ENCODE measurements around the gene DUSP1. TPM values are rescaled to one million over a fixed set of nuclear protein-coding genes. Genes with fewer than 3 reads are reported as not detected.

DUSP1 gene
- total and polyA plus RNA-seq, 9 of the 15 experiments (the other 6 are each of a cell fraction or from before 2014, with no cell fraction given): 2.1 to 14.2 (median 8.5) TPM

DNA sequence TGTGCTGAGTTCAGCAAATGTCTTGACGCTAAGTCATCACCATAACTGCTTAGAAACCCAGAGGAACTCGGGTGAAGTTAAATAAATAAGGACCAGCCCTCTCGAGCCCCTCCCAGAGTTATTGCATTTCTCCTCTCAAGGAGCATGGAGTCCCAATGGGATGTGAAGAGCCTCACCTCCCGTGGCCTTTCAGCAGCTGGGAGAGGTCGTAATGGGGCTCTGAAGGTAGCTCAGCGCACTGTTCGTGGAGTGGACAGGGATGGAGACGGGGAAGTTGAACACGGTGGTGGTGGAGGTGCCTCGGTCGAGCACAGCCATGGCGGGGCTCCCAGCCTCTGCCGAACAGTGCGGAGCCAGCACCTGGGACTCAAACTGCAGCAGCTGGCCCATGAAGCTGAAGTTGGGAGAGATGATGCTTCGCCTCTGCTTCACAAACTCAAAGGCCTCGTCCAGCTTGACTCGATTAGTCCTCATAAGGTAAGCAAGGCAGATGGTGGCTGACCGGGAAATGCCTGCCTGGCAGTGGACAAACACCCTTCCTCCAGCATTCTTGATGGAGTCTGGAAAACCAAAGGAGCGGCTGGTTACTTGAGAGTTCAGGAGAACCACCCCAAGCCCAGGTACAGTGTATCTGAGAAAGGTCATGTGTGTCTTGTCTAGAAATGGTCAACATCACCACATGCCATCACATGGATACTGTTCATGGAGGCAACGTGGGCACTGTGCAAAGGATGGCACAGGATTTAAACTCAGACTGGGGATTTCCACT, 2.2 kb downstream of the DUSP1 start (continued):
- TF ChIP-seq POLR2AphosphoS5 (IDR thresholded peaks at IDR 0.05; ENCODE audit: control insufficient read depth, insufficient read depth, low read depth, low read length) (0 out of 2 replicates have a peak, but pooled peaks have one; percentile 14), ARID1B (IDR thresholded peaks at IDR 0.05) (no peak), C11orf30 (IDR thresholded peaks at IDR 0.05; ENCODE audit: low read depth) (peak; percentile 86), ZNF316 (IDR thresholded peaks at IDR 0.05) (peak; percentile 91)
- TF ChIP-seq, protein P1, sequence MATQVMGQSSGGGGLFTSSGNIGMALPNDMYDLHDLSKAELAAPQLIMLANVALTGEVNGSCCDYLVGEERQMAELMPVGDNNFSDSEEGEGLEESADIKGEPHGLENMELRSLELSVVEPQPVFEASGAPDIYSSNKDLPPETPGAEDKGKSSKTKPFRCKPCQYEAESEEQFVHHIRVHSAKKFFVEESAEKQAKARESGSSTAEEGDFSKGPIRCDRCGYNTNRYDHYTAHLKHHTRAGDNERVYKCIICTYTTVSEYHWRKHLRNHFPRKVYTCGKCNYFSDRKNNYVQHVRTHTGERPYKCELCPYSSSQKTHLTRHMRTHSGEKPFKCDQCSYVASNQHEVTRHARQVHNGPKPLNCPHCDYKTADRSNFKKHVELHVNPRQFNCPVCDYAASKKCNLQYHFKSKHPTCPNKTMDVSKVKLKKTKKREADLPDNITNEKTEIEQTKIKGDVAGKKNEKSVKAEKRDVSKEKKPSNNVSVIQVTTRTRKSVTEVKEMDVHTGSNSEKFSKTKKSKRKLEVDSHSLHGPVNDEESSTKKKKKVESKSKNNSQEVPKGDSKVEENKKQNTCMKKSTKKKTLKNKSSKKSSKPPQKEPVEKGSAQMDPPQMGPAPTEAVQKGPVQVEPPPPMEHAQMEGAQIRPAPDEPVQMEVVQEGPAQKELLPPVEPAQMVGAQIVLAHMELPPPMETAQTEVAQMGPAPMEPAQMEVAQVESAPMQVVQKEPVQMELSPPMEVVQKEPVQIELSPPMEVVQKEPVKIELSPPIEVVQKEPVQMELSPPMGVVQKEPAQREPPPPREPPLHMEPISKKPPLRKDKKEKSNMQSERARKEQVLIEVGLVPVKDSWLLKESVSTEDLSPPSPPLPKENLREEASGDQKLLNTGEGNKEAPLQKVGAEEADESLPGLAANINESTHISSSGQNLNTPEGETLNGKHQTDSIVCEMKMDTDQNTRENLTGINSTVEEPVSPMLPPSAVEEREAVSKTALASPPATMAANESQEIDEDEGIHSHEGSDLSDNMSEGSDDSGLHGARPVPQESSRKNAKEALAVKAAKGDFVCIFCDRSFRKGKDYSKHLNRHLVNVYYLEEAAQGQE (IDR thresholded peaks at IDR 0.05; ENCODE audit: borderline replicate concordance): no peak
- TF ChIP-seq, protein P1 (CRISPR knock-in tag; IDR thresholded peaks at IDR 0.05; ENCODE audit: low read depth): no peak
